Lower lobe of right lung (tissue), 2 donors: Measurements from ENCODE around the gene LHX3. TPM values are rescaled to one million over a fixed set of nuclear protein-coding genes. Genes with fewer than 3 reads are reported as not detected.

Experiments
- ATAC-seq, 2 donors: fragments of 200-7000 bp; cut with Tn5 transposase; one replicate each; pipeline ENCODE4 v1.9.1; 2020 to 2022; ENCODE audit warnings: mild to moderate bottlenecking in 2 of 2, moderate library complexity in 2 of 2
- DNase-seq: peaks from one replicate; pipeline ENCODE4 v3.0.0-alpha.2; 2020
- H3K27ac ChIP-seq: fragments of 200-600 bp; one replicate; pipeline ENCODE4 v1.8.0; 2022
- H3K27me3 ChIP-seq: fragments of 200-600 bp; one replicate; pipeline ENCODE4 v1.8.0; 2022; ENCODE audit warnings: low read depth
- H3K36me3 ChIP-seq: fragments of 200-600 bp; one replicate; pipeline ENCODE4 v1.8.0; 2022; ENCODE audit warnings: mild to moderate bottlenecking
- H3K4me1 ChIP-seq: fragments of 200-600 bp; one replicate; pipeline ENCODE4 v1.8.0; 2022
- H3K4me3 ChIP-seq: fragments of 200-600 bp; one replicate; pipeline ENCODE4 v1.8.0; 2022; ENCODE audit warnings: mild to moderate bottlenecking
- H3K9me3 ChIP-seq: fragments of 200-600 bp; one replicate; pipeline ENCODE4 v1.8.0; 2022
- CTCF ChIP-seq: fragments of 200-600 bp; IDR thresholded peaks from one replicate; pipeline ENCODE4 v1.8.0; 2022; ENCODE audit warnings: antibody characterized with exemption, mild to moderate bottlenecking
- intact Hi-C: fragments of 100-400 bp; cut with DNase I; formaldehyde crosslinking; loops from one replicate; pipeline ENCODE4 v1.11.0; 2022
- total RNA-seq: library from RNA; stranded (reverse); fragmentation: NEBNext Ultra II Directional; extraction: Animal tissue kit (Norgen Biotek cat#: 25700); gene quantifications from one replicate; pipeline ENCODE4 v1.2.1, GENCODE V29; 2021
- donor health status: DM: no; HTN: yes; CAD: no; lungs with severe emphysema.

Gene LHX3
- total RNA-seq, 1 donor from 2014 or later: not detected

DNA sequence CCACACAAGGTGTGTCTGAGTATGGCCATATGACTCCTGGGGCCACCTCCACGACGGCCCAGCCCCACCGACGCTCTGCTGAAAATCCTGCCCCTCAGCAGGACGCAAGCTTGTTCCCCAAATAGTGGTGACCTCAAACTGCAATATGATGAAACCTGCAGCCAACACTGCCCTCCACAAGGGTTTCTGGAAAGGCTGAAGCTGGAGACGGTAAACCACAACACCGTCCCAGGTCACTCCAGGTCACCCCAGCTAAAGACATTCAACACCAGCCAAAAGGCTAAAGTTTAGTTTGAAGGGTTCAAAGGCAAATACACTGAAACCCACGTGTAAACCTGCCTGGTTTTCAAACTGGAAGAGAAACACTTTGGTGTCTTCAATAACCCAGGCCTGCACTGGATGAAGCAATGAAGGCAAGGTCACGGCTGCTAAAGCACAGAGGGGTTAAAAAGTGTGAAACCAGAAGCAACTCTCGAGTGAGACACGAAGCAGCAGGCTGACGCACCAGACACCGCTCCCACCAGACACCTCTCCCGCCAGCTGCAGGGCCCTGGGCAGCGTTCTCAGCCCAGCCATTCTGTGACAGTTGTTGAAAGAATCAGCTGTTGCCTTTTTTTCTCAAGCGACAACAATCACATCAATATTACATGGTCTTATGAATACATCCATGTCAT, 1.8 kb upstream of the LHX3 start:
- H3K4me1 ChIP-seq: no peaks in the 10 kb centered on the region
- no peak for TF ChIP-seq CTCF
- peaks cover 26% of the 10 kb centered on the region for H3K36me3 ChIP-seq
- H3K27me3 ChIP-seq: peaks cover 36% of the 10 kb centered on the region
- intact Hi-C loops: no loop called here
- no peak overlapping the region for H3K4me3 ChIP-seq
- H3K9me3 ChIP-seq: no peaks in the 10 kb centered on the region
- DNase-seq: no peak
- no peak for ATAC-seq
- no peak overlapping the region for H3K27ac ChIP-seq

- TF ChIP-seq CTCF: no peak
- Histone ChIP-seq H3K27me3 (peaks cover 47% of the 10 kb centered on the region), H3K9me3 (no peaks in the 10 kb centered on the region), H3K4me1 (no peaks in the 10 kb centered on the region), H3K27ac (no peak overlapping the region), H3K36me3 (peaks cover 18% of the 10 kb centered on the region), H3K4me3 (no peak overlapping the region)
- ATAC-seq (no peak), DNase-seq (no peak)
- intact Hi-C loops: no loop called here
Observed at GRCh38 chr9:136205707-136205992, 722 bp upstream of the LHX3 start.

GRCh38 chr9:136204145-136204805, 653 bp downstream of the LHX3 start:
- H3K27ac ChIP-seq: no peak overlapping the region
- peaks cover 9% of the 10 kb centered on the region for H3K36me3 ChIP-seq
- DNase-seq: no peak
- H3K9me3 ChIP-seq: no peaks in the 10 kb centered on the region
- no peaks in the 10 kb centered on the region for H3K4me1 ChIP-seq
- peak in 1 of 2 donors; percentile 4 for ATAC-seq
- H3K27me3 ChIP-seq: peaks cover 61% of the 10 kb centered on the region
- TF ChIP-seq CTCF: no peak
- H3K4me3 ChIP-seq: no peak overlapping the region
- intact Hi-C loops: no loop called here

DNA sequence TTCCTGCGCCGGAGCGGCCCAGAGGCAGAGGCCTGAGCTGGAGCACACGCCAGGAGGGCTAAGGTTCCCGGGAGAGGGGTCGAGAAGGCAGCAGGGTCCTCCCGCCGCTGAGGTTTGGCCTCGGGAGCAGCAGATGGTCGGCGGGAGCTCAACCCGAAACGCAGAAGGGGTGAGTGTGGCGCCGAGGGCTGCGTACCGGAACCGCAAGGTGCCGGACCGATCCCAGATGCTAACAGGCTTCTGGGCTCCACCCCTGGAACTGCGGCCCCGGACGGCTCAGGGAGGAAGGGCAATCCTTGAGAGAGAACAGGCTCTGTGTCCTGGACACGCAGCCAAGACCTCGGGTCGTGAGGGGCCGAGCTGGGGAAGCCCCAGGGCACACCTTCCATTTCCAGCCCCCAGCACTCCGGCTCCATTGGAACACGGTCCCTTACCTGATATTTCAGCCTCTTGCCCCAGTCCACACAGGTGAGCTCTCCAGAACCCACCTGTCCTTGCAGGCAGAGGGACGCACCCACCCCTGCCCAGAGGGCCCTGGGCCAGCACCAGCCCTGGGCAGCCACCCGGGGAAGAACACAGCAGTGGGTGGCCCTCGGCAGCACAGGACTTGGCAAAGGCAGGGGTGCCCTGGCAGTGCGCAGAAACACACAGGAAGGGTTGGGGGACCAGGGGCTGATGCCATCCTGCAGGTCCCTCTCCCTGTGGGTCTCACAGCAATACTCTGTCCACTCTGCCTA, 1.4 kb downstream of the LHX3 start:
- ATAC-seq: no peak
- H3K27ac ChIP-seq: no peak overlapping the region
- intact Hi-C loops: no loop called here
- TF ChIP-seq CTCF: no peak
- H3K4me3 ChIP-seq: no peak overlapping the region
- H3K36me3 ChIP-seq: peaks cover 3% of the 10 kb centered on the region
- no peak for DNase-seq
- H3K4me1 ChIP-seq: no peaks in the 10 kb centered on the region
- no peaks in the 10 kb centered on the region for H3K9me3 ChIP-seq
- peaks cover 68% of the 10 kb centered on the region for H3K27me3 ChIP-seq

GRCh38 chr9:136202454-136203407, 2.2 kb downstream of the LHX3 start:
- TF ChIP-seq CTCF: no peak
- no peak for ATAC-seq
- intact Hi-C loops: no loop called here
- Histone ChIP-seq H3K27ac (no peak overlapping the region), H3K36me3 (no peaks in the 10 kb centered on the region), H3K9me3 (no peaks in the 10 kb centered on the region), H3K4me3 (no peak overlapping the region), H3K4me1 (no peaks in the 10 kb centered on the region), H3K27me3 (peaks cover 76% of the 10 kb centered on the region)
- no peak for DNase-seq
